T-cell (primary cell): ENCODE measurements around the gene PLEKHG2. TPM values are rescaled to one million over a fixed set of nuclear protein-coding genes. Genes with fewer than 3 reads are reported as not detected.

Source experiments
- ATAC-seq, 4 experiments: fragments of 200-7000 bp in 3 of 4; fragments of 150-1000 bp in 1 of 4; cut with Tn5 transposase; replicated peaks in 1 of 4; 1 replicate in 3 of 4; 2 replicates in 1 of 4; pipeline ENCODE4 v1.10.0; 2021; ENCODE audit warnings: moderate library complexity in 3 of 4, mild to moderate bottlenecking in 2 of 4, moderate number of reproducible peaks in 1 of 4
- CTCF ChIA-PET, 2 donors: fragments of 300-600 bp; sonication (Branson Sonifier 250); formaldehyde crosslinking; loops; one replicate each; lab custom pipeline; 2022; ENCODE audit warnings: antibody characterized with exemption in 2 of 2; lab: Charles Lee
- POLR2A ChIA-PET, 2 donors: fragments of 300-600 bp; sonication (Branson Sonifier 250); formaldehyde crosslinking; loops; one replicate each; lab custom pipeline; 2022; ENCODE audit warnings: antibody characterized with exemption in 2 of 2; lab: Charles Lee
- DNase-seq, 35 experiments: peaks; one replicate each; pipeline versions ENCODE4 v3.0.0 to v3.0.0-alpha.2; 2013 to 2023
- H3K27ac ChIP-seq: one replicate; pipeline ENCODE4 v1.5.1; 2013; ENCODE audit warnings: low read length
- H3K27me3 ChIP-seq, 2 experiments: replicated peaks in 1 of 2; 1 replicate in 1 of 2; 2 replicates in 1 of 2; pipeline versions ENCODE4 v1.6.1 to v1.7.0; 2013; ENCODE audit warnings: low read length in 1 of 2, mixed read lengths in 1 of 2; ENCODE audit not compliant: control insufficient read depth in 2 of 2, insufficient read depth in 2 of 2; ENCODE audit errors: extremely low read depth in 1 of 2
- H3K36me3 ChIP-seq, 2 donors: 1 replicate in 1 of 2; 2 replicates in 1 of 2; pipeline versions ENCODE4 v1.6.1 to v1.7.0; 2013; ENCODE audit warnings: low read length in 1 of 2; ENCODE audit not compliant: control insufficient read depth in 2 of 2, insufficient read depth in 1 of 2; ENCODE audit errors: extremely low read depth in 1 of 2
- H3K4me1 ChIP-seq, 2 experiments: 1 replicate in 1 of 2; 2 replicates in 1 of 2; pipeline versions ENCODE4 v1.6.1 to v1.7.0; 2013; ENCODE audit warnings: low read length in 2 of 2, mixed read lengths in 1 of 2; ENCODE audit not compliant: insufficient read depth in 2 of 2, control insufficient read depth in 1 of 2; ENCODE audit errors: extremely low read depth in 1 of 2
- H3K4me3 ChIP-seq, 2 donors: 1 replicate in 1 of 2; 2 replicates in 1 of 2; pipeline versions ENCODE4 v1.5.1 to v1.7.0; 2013; ENCODE audit warnings: mild to moderate bottlenecking in 2 of 2, low read length in 1 of 2, moderate library complexity in 1 of 2; ENCODE audit not compliant: control insufficient read depth in 1 of 2; ENCODE audit errors: extremely low read depth in 1 of 2
- H3K9me3 ChIP-seq: 2 replicates; pipeline ENCODE4 v1.7.0; 2013
- H3K27ac Mint-ChIP-seq, 2 donors: one replicate each; pipeline ENCODE4 v1.8.0; 2020 to 2021; ENCODE audit warnings: mild to moderate bottlenecking in 2 of 2, mixed read lengths in 2 of 2
- H3K27me3 Mint-ChIP-seq, 2 donors: one replicate each; pipeline ENCODE4 v1.8.0; 2021 to 2022; ENCODE audit warnings: mixed read lengths in 2 of 2
- H3K36me3 Mint-ChIP-seq: one replicate; pipeline ENCODE4 v1.8.0; 2021; ENCODE audit warnings: mixed read lengths
- H3K4me1 Mint-ChIP-seq, 3 donors: one replicate each; pipeline ENCODE4 v1.8.0; 2020 to 2022; ENCODE audit warnings: mixed read lengths in 3 of 3, mild to moderate bottlenecking in 1 of 3
- H3K4me3 Mint-ChIP-seq, 3 donors: one replicate each; pipeline ENCODE4 v1.8.0; 2020 to 2022; ENCODE audit warnings: mild to moderate bottlenecking in 3 of 3, mixed read lengths in 3 of 3, moderate library complexity in 3 of 3
- H3K9me3 Mint-ChIP-seq, 3 donors: one replicate each; pipeline ENCODE4 v1.8.0; 2020 to 2022; ENCODE audit warnings: mixed read lengths in 3 of 3
- WGBS: methylation state at CpG from one replicate; pipeline ENCODE4 v1.1.5; 2013; ENCODE audit warnings: missing lambda C conversion rate; ENCODE audit not compliant: insufficient coverage; 5-methylcytosine and 5-hydroxymethylcytosine counted together
- total RNA-seq, 35 experiments: library from RNA in 6 of 35; stranded (reverse) in 6 of 35; fragments of 120-200 nt in 1 of 35; gene quantifications; one replicate each; pipeline versions ENCODE4 v1.2.1 to v1.2.4 and lab custom pipeline; 2013 to 2026

Gene PLEKHG2
- total RNA-seq, 5 donors from 2014 or later (not counting 1 experiment from before 2014, with no cell fraction given): 25.2 to 88.1 (median 36.7) TPM

DNA sequence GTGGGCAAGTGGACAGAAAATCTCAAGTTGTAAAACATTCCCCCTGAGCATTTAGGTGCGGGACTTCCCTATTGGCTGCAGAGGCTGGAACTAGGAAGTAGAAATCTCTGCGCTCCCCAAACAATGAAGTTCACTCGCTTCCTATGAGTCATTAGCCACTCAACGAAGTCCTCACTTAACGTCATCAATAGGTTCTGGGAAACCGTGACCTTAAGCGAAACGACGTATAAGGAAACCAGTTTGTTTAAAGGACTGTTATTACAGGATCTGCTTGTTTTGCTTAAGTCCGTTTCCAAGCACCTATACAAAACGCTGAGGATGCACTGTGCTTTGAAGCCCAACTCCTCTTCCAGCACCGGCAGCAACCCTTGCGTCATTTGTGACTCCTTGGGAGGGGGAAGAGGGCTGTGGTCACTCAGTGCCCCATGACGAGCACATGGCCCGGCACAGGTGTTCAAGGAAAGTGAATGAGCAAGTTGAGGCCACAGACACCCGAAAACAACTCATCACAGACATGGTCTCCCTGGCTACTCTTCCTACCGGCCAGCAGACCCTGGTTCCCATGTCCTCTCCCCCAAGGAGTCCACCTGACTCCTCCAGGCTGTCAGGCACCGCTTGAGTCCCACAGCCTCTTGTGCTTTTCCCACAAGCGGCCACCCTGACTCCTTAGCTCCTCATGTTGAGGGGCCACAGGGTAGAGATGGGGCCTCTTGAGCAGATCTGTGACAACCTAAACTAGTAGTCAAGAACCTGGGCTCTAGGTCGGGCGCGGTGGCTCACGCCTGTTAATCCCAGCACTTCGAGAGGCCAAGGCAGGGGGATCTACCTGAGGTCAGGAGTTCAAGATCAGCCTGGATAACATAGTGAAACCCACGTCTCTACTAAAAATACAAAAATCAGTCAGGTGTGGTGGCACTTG, 18.5 kb downstream of the PLEKHG2 start:
- peaks cover 0 to 32% of the 10 kb centered on the region in 2 donors for H3K36me3 ChIP-seq
- H3K4me1 Mint-ChIP-seq: peaks cover 23 to 45% (median 45%) of the 10 kb centered on the region in 3 donors
- H3K27me3 Mint-ChIP-seq: no peaks in the 10 kb centered on the region
- DNase-seq: peak in 31 of 35 experiments; percentile 25 to 78 (median 58)
- 44% methylated on average over 15 of the region's 25 CpGs for WGBS
- H3K27ac ChIP-seq: peak overlapping the region; percentile 77
- no peak overlapping the region for H3K4me3 ChIP-seq
- H3K27me3 ChIP-seq: no peaks in the 10 kb centered on the region
- H3K4me1 ChIP-seq: peaks cover 12 to 34% of the 10 kb centered on the region in 2 experiments
- H3K27ac Mint-ChIP-seq: peak overlapping the region; percentile 86 to 88
- no peaks in the 10 kb centered on the region for H3K9me3 Mint-ChIP-seq
- peak; percentile 53 to 64 (median 54) for ATAC-seq
- peaks cover 22% of the 10 kb centered on the region for H3K36me3 Mint-ChIP-seq
- H3K4me3 Mint-ChIP-seq: peak overlapping the region in 2 of 3 donors; percentile 48 to 62
- H3K9me3 ChIP-seq: no peaks in the 10 kb centered on the region
- CTCF ChIA-PET: interaction anchor here in 1 of 2 donors (0.6 kb wide), 1 partner anchor 19 kb away, joined by 3 read pairs; no protein-coding TSS in a partner anchor
- POLR2A ChIA-PET: interaction anchor here in 1 of 2 donors (1.0 kb wide), 1 partner anchor 27 kb away, joined by 6 read pairs; no protein-coding TSS in a partner anchor

DNA sequence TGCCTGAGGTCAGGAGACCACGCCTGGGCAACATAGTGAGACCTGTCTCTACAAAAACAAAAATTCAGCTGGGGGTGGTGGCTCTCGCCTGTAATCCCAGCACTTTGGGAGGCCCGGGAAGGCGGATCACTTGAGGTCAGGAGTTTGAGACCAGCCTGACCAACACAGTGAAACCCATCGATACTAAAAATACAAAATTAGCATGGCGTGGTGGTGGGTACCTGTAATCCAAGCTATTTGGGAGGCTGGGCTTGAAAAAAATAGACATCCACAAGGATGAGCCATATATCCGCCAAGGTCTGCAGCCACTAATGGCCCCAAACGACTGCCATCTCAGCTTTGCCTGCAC, 20.2 kb downstream of the PLEKHG2 start:
- peaks cover 15 to 42% of the 10 kb centered on the region in 2 experiments for H3K4me1 ChIP-seq

DNA sequence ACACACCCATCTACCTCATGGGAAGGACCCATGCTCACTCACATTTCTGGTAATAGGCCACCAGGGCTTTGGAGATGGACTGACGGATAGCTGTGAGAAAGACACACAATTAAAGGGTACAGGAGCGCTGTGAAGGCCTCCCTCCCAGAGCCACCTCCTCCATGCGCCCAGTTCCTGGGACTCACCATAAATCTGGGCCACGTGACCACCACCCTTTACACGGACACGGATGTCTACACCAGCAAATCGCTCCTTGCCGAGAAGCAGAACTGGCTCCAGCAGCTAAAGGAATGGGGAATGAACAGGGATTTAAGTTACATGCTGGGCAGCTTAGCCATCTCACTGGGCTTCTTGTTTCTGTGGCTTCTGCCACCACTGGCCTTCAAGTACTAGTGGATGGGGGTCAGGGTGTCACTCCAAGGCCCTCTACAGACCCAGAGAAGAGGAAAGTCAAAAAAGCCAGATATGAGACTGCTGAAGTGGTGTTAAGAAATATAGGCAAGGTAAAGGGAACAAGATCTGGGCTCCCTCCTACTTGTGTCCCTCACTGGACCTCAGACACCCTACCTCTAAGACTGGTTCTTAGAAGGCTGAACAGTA, 21.1 kb downstream of the PLEKHG2 start:
- ATAC-seq: no peak
- H3K27me3 Mint-ChIP-seq: no peaks in the 10 kb centered on the region
- no peaks in the 10 kb centered on the region for H3K9me3 ChIP-seq
- DNase-seq: no peak
- peaks cover 0 to 32% of the 10 kb centered on the region in 2 donors for H3K36me3 ChIP-seq
- H3K27me3 ChIP-seq: no peaks in the 10 kb centered on the region
- peaks cover 15 to 42% of the 10 kb centered on the region in 2 experiments for H3K4me1 ChIP-seq
- no peak overlapping the region for H3K4me3 ChIP-seq
- peaks cover 22% of the 10 kb centered on the region for H3K36me3 Mint-ChIP-seq
- ChIA-PET CTCF (interaction anchor here in 1 of 2 donors (1.1 kb wide), 1 partner anchor 91 kb away, joined by 5 read pairs; the partner anchor contains the start of gene SAMD4B), POLR2A (interaction anchor here in 1 of 2 donors (0.6 to 1.0 kb wide), 2 partner anchors 22 to 31 kb away, joined by 3 read pairs; partner anchors contain the start of gene PLEKHG2)
- H3K9me3 Mint-ChIP-seq: no peaks in the 10 kb centered on the region
- H3K27ac ChIP-seq: peak overlapping the region; percentile 73
- peak overlapping the region; percentile 27 to 58 for H3K27ac Mint-ChIP-seq
- no CpG with 5 or more reads among the region's 8 CpGs for WGBS
- peaks cover 33 to 55% (median 54%) of the 10 kb centered on the region in 3 donors for H3K4me1 Mint-ChIP-seq
- peak overlapping the region; percentile 62 to 99 (median 98) for H3K4me3 Mint-ChIP-seq

More for the DNA sequence above, 20.2 kb downstream of the PLEKHG2 start:
- no peaks in the 10 kb centered on the region for H3K27me3 Mint-ChIP-seq
- Histone ChIP-seq H3K27me3 (no peaks in the 10 kb centered on the region), H3K4me3 (no peak overlapping the region), H3K27ac (no peak overlapping the region), H3K9me3 (no peaks in the 10 kb centered on the region), H3K36me3 (peaks cover 0 to 32% of the 10 kb centered on the region in 2 donors)
- ATAC-seq: no peak
- CTCF ChIA-PET: no interaction called here
- peaks cover 33 to 55% (median 54%) of the 10 kb centered on the region in 3 donors for H3K4me1 Mint-ChIP-seq
- no peak overlapping the region for H3K27ac Mint-ChIP-seq
- peaks cover 22% of the 10 kb centered on the region for H3K36me3 Mint-ChIP-seq
- H3K4me3 Mint-ChIP-seq: no peak overlapping the region
- POLR2A ChIA-PET: interaction anchor here in 1 of 2 donors (0.8 kb wide), 1 partner anchor 544 kb away, joined by 9 read pairs; no protein-coding TSS in a partner anchor
- no peak for DNase-seq
- WGBS: 91% methylated on average over 3 of the region's 8 CpGs
- no peaks in the 10 kb centered on the region for H3K9me3 Mint-ChIP-seq

DNA sequence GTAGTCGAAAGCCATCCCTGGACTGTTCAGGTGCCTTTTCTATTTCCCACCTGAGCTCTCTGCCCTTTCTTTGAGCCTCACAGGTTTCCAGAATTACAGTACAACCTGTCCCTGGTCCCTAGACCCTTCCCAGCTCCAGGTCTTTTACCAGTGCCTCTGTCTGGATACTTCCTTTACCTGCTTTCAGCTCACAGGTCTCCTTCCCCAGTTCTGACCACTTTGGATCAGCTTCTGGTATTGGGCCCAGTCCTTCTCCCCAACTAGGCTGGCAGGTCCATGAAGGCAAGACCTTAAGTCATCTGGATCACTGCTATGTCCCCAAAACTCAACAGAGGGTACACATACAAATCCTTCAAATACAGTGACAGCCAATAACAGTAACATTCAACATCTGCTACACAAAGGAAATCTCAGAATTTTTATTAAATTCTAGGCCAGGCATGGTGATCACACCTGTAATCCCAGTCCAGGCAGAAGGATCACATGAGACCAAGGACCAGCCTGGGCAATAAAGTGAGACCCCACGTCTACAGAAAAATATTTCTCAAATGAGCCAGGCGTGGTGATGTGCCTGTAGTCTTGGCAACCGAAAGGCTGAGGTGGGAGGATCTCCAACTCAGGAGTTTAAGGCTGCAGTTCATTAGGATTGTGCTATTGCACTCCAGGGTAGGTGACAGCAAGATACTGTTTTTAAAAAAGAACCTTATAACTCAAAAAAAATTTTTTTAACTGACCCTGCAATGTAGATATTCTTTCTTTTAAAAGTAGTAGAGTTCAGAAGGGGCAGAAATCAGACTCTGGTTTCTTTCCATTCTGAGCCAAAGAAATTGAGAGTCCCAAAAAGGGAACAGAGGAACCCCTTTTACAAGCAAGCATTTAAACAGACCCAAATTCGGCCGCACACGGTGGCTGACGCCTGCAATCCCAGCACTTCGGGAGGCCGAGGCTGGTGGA, 21.9 kb downstream of the PLEKHG2 start:
- Histone ChIP-seq H3K4me1 (peaks cover 15 to 42% of the 10 kb centered on the region in 2 experiments), H3K4me3 (peak overlapping the region; percentile 67 to 75), H3K27me3 (no peaks in the 10 kb centered on the region), H3K9me3 (no peaks in the 10 kb centered on the region), H3K36me3 (peaks cover 0 to 32% of the 10 kb centered on the region in 2 donors), H3K27ac (peak overlapping the region; percentile 73)
- POLR2A ChIA-PET: interaction anchor here (0.6 to 1.7 kb wide), 8 partner anchors 10 to 92 kb away, joined by 3 to 57 read pairs (median 8); partner anchors contain the start of genes MED29 (in 1 of the 2), PAF1 (in 1 of the 2), PLEKHG2 (in 1 of the 2) and SAMD4B (in 1 of the 2)
- peak overlapping the region; percentile 98 to 99 (median 99) for H3K4me3 Mint-ChIP-seq
- DNase-seq (no peak), ATAC-seq (no peak)
- CTCF ChIA-PET: interaction anchor here in 1 of 2 donors (1.1 to 1.8 kb wide), 4 partner anchors 11 to 92 kb away, joined by 5 to 12 read pairs (median 8); partner anchors contain the start of genes PLEKHG2, SAMD4B and SUPT5H
- peaks cover 22% of the 10 kb centered on the region for H3K36me3 Mint-ChIP-seq
- H3K4me1 Mint-ChIP-seq: peaks cover 33 to 55% (median 53%) of the 10 kb centered on the region in 3 donors
- WGBS: 19% methylated on average over 7 of the region's 10 CpGs
- H3K9me3 Mint-ChIP-seq: no peaks in the 10 kb centered on the region
- no peaks in the 10 kb centered on the region for H3K27me3 Mint-ChIP-seq
- H3K27ac Mint-ChIP-seq: peak overlapping the region; percentile 98 to 100

DNA sequence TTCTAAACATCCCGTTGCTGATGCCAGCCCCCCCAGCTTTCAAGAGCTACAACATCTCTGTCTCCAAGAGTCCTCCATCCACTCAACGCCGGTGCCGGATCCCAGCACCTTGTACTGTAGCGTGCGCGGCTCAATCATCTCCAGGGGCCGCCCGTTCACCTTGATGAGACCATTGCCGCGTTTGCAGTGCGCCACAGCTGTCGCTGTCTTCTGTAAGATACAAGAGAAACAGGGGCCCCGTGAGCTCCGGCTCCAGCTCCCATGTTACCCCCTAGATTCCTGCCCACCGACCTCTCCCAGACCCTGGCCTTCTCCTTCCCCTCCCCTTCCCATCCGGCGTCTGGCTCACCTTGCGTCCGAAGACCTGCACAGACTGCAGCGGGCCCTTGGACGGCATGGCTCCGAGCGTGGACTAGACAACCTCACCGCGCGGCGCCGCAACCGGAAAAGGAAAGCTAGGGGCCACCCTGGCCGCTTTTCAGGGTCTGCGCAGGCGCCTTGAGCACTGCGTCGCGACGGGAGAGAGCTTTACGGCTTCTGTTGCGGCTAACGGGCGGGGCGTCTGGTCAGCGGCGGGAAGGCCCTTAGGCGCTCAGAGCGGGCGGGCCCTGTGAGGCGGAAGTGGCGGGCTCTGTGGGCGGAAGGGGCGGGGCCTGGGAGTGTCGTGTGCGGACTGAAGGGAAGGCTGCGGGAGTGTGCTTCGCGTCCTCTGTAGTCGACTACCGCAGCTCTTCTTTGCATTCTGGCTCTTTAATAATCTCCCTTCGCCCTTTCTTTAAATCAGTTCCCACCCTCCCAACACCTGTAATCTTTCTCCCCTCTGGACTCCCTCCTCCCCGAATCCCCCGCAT, 23.3 kb downstream of the PLEKHG2 start, which contains the start of gene RPS16:
Gene RPS16 (minus strand): TSS at position 451 of the 851 bp plus-strand sequence. CDS start 54 bp downstream, at position 397.
- no peaks in the 10 kb centered on the region for H3K9me3 ChIP-seq
- ChIA-PET POLR2A (interaction anchor here (0.5 to 1.7 kb wide), 24 partner anchors 9 to 1658 kb away, joined by 3 to 57 read pairs (median 4); partner anchors contain the start of genes MED29 (in 2 of the 2), PAF1 (in 2 of the 2), SUPT5H (in 2 of the 2) and FAM98C (in 1 of the 2)), CTCF (interaction anchor here in 1 of 2 donors (0.8 to 1.8 kb wide), 15 partner anchors 9 to 666 kb away, joined by 3 to 12 read pairs (median 3); partner anchors contain the start of genes PLEKHG2, PSMC4, SAMD4B and SUPT5H)
- peak; percentile 97 to 99 (median 98) for DNase-seq
- no peaks in the 10 kb centered on the region for H3K27me3 ChIP-seq
- WGBS: under 1% methylated on average over 48 of the region's 61 CpGs
- peak; percentile 95 to 97 (median 96) for ATAC-seq
- peaks cover 15 to 37% of the 10 kb centered on the region in 2 experiments for H3K4me1 ChIP-seq
- peak within 1 kb of the TSS; percentile 98 to 100 for H3K27ac Mint-ChIP-seq
- H3K4me1 Mint-ChIP-seq: peaks cover 43 to 54% (median 50%) of the 10 kb centered on the region in 3 donors
- peak within 1 kb of the TSS; percentile 98 to 99 (median 99) for H3K4me3 Mint-ChIP-seq
- H3K4me3 ChIP-seq: peak within 1 kb of the TSS; percentile 67 to 75
- H3K9me3 Mint-ChIP-seq: no peaks in the 10 kb centered on the region
- no peaks in the 10 kb centered on the region for H3K27me3 Mint-ChIP-seq
- H3K36me3 Mint-ChIP-seq: peaks cover 22% of the 10 kb centered on the region
- H3K36me3 ChIP-seq: peaks cover 0 to 32% of the 10 kb centered on the region in 2 donors
- peak within 1 kb of the TSS; percentile 85 for H3K27ac ChIP-seq
